ENCODE results near the gene FRG2B.
"Not testable (repeated sequence)": the region's sequence is repeated elsewhere in the genome, so short reads cannot be mapped to it uniquely, and the experiment has no call there.

The FRG2B gene

GRCh38 chr10:133592716-133593115 lies 33.9 kb downstream of the FRG2B start:
- no peak for DNase-seq

GRCh38 chr10:133590970-133591359 lies 35.6 kb downstream of the FRG2B start:
- DNase-seq, result no peak

- DNase-seq, result no peak
Observed at GRCh38 chr10:133590226-133590969, 36.2 kb downstream of the FRG2B start.

GRCh38 chr10:133577037-133577436 lies 49.6 kb downstream of the FRG2B start:
- not testable (repeated sequence) for DNase-seq

Data from DMS53 (cell line).